LNCAP (cell line): ENCODE data around the gene RAPGEF1.

ENCODE experiments used
- CTCF ChIP-seq: fragments of 450-650 bp; IDR thresholded peaks from 2 replicates; pipeline ENCODE4 v1.5.1; 2017; ENCODE audit warnings: mild to moderate bottlenecking

The RAPGEF1 gene

GRCh38 chr9:131567910-131568309, 172.0 kb downstream of the RAPGEF1 start:
- TF ChIP-seq CTCF = no peak

GRCh38 chr9:131566158-131566557, 173.7 kb downstream of the RAPGEF1 start:
- TF ChIP-seq CTCF = no peak

- no peak for TF ChIP-seq CTCF
Observed at GRCh38 chr9:131565369-131565768, 174.5 kb downstream of the RAPGEF1 start.

- TF ChIP-seq CTCF = no peak
Observed at GRCh38 chr9:131562032-131562959, 177.6 kb downstream of the RAPGEF1 start.

GRCh38 chr9:131559421-131560000, 180.4 kb downstream of the RAPGEF1 start:
- TF ChIP-seq CTCF = no peak

GRCh38 chr9:131557855-131558548, 181.9 kb downstream of the RAPGEF1 start:
- TF ChIP-seq CTCF = no peak

- no peak for TF ChIP-seq CTCF
Observed at GRCh38 chr9:131555841-131556673, 183.8 kb downstream of the RAPGEF1 start.
